Inflammatory macrophage treated with lipopolysaccharide for 1 hour (primary cell): ENCODE data around the gene AARS1.
"Not testable (repeated sequence)": the region's sequence is repeated elsewhere in the genome, so short reads cannot be mapped to it uniquely, and the experiment has no call there.

Experiments
- DNase-seq, 2 donors: peaks; one replicate each; pipeline ENCODE4 v3.0.0-alpha.2; 2020 to 2022

The AARS1 gene

DNA sequence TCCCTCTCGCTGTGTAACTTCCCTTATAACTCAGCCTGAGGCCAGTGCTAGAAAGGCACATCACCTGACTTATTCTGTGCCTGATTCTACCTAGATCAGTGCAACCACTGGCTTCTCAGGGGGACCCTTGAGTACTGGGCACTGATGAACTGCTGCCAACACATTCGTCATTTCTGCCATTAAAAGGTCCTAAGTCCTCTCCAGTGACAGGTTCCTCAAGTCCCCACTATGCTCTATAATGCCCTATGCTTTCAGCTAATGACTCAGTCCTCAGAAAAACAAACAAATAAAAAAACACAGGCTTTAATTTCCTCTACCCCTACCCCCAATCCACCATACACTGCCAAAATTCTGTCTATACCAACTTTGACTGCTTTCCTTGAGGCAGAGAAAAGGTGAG lies 66.1 kb downstream of the AARS1 start:
- not testable (repeated sequence) for DNase-seq

GRCh38 chr16:70222574-70222973 lies 66.7 kb downstream of the AARS1 start:
- not testable (repeated sequence) for DNase-seq

DNA sequence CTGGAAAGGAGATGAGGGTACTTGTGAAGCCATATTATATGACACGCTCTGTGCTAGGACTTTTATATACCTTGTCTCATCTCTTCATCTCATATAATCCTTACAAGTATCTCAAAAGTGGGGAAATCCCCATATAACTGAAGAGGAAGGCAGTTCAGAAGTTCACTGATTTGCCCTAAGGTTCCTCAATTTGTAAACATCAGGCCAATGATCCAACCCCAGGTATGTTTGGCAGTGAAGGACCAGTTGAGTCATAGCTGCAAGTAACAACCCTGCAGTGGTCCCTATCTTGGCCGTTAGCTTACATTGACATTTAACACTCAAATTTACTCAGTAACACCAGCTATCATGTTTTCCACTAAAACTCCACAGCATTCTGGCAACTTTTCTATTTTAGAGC lies 70.7 kb downstream of the AARS1 start:
- not testable (repeated sequence) for DNase-seq

- DNase-seq: not testable (repeated sequence)
These were observed 82.9 kb downstream of the AARS1 start for GRCh38 chr16:70206382-70206781.

- not testable (repeated sequence) for DNase-seq
These were observed 84.5 kb downstream of the AARS1 start for GRCh38 chr16:70204668-70205405.

GRCh38 chr16:70204010-70204409 lies 85.3 kb downstream of the AARS1 start:
- not testable (repeated sequence) for DNase-seq

GRCh38 chr16:70203508-70203907 lies 85.8 kb downstream of the AARS1 start:
- DNase-seq: not testable (repeated sequence)
